HUES48 (cell line): ENCODE results near the gene SNCA.

ENCODE experiments used
- H3K27ac ChIP-seq: one replicate; pipeline ENCODE4 v1.7.0; 2013; ENCODE audit warnings: low read depth, low read length, inconsistent platforms
- H3K27me3 ChIP-seq: 2 replicates; pipeline ENCODE4 v1.6.1; 2013; ENCODE audit warnings: mild to moderate bottlenecking, low read length; ENCODE audit not compliant: control insufficient read depth, insufficient read depth
- H3K36me3 ChIP-seq: 2 replicates; pipeline ENCODE4 v1.6.1; 2013; ENCODE audit warnings: low read length; ENCODE audit not compliant: control insufficient read depth, insufficient read depth
- H3K4me1 ChIP-seq: 2 replicates; pipeline ENCODE4 v1.6.1; 2013; ENCODE audit warnings: mild to moderate bottlenecking, low read length; ENCODE audit not compliant: control insufficient read depth, insufficient read depth
- H3K4me3 ChIP-seq: 2 replicates; pipeline ENCODE4 v1.5.1; 2013; ENCODE audit warnings: mild to moderate bottlenecking, low read depth, low read length
- H3K9ac ChIP-seq: 2 replicates; pipeline ENCODE4 v1.6.1; 2013; ENCODE audit warnings: mild to moderate bottlenecking, low read depth, low read length, moderate library complexity
- H3K9me3 ChIP-seq: 2 replicates; pipeline ENCODE4 v1.6.1; 2013; ENCODE audit warnings: low read length; ENCODE audit not compliant: control insufficient read depth, insufficient read depth

SNCA gene

DNA sequence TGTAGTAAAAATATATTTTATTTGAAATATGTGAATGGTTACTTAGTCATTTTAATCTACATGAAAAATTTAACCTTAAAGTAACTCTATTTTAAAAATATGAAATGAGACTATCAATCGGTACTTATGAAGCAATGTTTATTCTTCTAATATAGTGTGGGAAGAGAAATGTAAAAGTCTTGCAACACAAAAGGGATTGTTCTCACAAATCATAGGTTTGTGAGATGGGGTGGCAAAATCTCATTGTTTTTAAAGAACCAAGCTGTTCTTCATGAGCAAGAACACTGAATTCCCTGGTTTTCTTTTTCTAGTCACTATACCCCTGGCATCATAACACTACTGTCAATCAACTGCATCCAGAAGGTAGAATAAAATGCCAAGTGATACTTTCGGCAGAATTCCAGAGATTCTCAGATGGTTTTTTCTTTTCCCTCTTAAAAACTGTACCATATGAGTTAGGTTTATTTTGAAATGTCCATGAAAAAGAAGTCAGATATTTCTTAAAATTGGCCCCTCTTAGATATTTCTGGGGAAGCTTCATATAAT lies 52.2 kb downstream of the SNCA start:
- H3K9me3 ChIP-seq, result no peaks in the 10 kb centered on the region
- no peak overlapping the region for H3K27ac ChIP-seq
- H3K4me1 ChIP-seq, result peaks cover 5% of the 10 kb centered on the region; the same call in 1 of the 2 replicates
- no peaks in the 10 kb centered on the region for H3K36me3 ChIP-seq
- H3K4me3 ChIP-seq, result no peak overlapping the region
- no peak overlapping the region for H3K9ac ChIP-seq
- no peaks in the 10 kb centered on the region for H3K27me3 ChIP-seq

DNA sequence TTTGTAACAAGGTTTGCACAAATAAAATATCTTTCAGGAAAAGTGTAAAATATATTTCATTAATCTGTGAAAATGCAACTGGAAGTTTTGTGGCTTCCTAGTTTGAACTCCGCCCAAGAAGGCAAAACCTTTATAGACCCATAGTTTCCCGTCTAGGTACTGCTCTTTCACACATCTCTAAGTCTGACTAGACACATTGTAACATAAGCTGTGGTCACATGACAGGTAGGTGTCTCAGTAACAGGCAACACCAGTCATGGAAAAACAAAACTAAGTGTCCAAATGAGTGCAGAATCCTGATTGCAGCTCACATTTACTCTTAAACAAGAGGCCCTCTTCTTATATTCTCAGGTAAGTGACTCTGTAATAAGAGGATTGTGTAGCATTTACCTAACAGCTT lies 55.6 kb downstream of the SNCA start:
- Histone ChIP-seq H3K27me3 (no peaks in the 10 kb centered on the region), H3K9me3 (0 out of 2 replicates have a peak, but pooled peaks cover 3% of the 10 kb centered on the region), H3K36me3 (no peaks in the 10 kb centered on the region), H3K27ac (no peak overlapping the region), H3K4me3 (no peak overlapping the region), H3K4me1 (peaks cover 5% of the 10 kb centered on the region; the same call in 1 of the 2 replicates), H3K9ac (no peak overlapping the region)

DNA sequence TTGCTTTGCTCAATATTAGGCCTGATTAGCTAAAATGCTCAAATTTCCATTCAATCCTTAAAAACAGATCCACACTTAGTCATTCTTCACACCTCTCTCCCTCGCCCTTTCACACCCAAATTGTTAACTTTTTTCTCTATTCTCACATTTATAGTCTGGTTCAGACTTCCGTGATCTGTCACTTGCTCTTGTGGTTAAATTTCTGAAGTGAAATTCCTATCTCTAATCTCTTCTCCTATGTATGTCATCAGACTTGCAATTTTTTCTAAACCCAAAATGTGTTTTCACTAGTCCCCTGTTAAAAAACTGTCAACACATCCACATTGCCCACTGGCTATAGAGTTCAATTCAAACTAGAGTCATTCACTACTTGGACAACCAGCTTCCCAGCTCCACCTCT lies 63.2 kb downstream of the SNCA start:
- Histone ChIP-seq H3K9ac (no peak overlapping the region), H3K4me3 (no peak overlapping the region), H3K9me3 (no peaks in the 10 kb centered on the region), H3K27me3 (no peaks in the 10 kb centered on the region), H3K36me3 (no peaks in the 10 kb centered on the region), H3K27ac (no peak overlapping the region), H3K4me1 (no peaks in the 10 kb centered on the region)

DNA sequence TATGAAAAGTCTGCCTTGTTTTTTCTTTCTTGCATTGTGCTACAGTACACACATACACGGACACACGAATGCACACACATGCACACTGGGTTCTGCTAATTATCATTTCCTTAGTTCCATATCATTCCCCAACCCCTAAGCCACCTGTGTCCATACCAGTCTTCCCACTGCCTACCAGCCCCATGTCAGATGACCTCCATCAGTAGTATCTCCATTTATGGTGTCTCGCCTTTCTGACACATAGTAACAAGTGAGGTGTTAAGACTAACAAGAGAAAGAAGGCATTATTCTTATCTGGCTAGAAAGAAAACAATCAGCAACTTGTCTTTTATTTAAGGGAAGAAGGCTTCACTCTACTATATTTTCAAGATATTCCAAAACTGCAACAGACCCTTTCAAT lies 67.1 kb downstream of the SNCA start:
- no peaks in the 10 kb centered on the region for H3K27me3 ChIP-seq
- no peak overlapping the region for H3K27ac ChIP-seq
- no peak overlapping the region for H3K9ac ChIP-seq
- H3K9me3 ChIP-seq, result no peaks in the 10 kb centered on the region
- no peaks in the 10 kb centered on the region for H3K4me1 ChIP-seq
- no peaks in the 10 kb centered on the region for H3K36me3 ChIP-seq
- no peak overlapping the region for H3K4me3 ChIP-seq

DNA sequence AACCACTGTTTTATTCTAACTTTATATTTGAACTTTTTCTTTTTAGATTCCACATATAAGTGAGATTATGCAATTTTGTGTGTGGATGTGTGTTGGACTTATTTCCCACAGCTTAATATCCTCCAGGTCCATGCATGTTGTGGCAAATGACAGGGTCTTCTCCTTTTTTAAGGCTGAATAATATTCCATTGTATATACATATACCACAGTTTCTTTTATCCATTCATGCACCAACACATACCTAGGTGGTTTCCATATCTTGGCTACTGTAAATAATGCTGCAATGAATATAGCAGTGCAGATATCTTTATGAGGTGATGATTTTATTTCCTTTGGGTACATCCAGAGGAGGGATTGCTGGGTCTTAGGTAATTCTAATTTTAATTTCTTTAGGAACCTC lies 69.0 kb downstream of the SNCA start:
- H3K27me3 ChIP-seq, result no peaks in the 10 kb centered on the region
- H3K4me1 ChIP-seq, result no peaks in the 10 kb centered on the region
- H3K36me3 ChIP-seq, result no peaks in the 10 kb centered on the region
- H3K27ac ChIP-seq, result no peak overlapping the region
- H3K4me3 ChIP-seq, result no peak overlapping the region
- no peak overlapping the region for H3K9ac ChIP-seq
- no peaks in the 10 kb centered on the region for H3K9me3 ChIP-seq

DNA sequence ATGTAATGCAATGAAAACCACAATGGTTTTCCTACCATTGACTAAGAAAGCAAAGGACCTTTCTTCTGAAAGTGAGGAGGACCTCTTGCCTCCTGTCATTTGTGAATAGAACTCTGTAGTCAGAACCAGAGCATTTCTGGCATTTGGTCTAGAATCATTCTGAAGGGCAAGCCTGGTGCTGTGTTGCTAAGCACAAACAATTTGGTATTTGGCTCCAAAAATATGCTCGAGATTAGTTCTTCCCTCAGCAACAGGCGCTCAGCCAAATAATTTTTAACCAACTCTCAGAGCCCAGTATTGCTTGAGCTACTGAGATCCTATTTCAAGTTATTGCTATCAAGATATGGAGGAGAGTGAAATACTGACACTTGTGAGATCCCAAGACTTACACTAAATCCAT lies 71.0 kb downstream of the SNCA start:
- no peak overlapping the region for H3K4me3 ChIP-seq
- no peak overlapping the region for H3K9ac ChIP-seq
- no peaks in the 10 kb centered on the region for H3K36me3 ChIP-seq
- no peaks in the 10 kb centered on the region for H3K4me1 ChIP-seq
- no peak overlapping the region for H3K27ac ChIP-seq
- no peaks in the 10 kb centered on the region for H3K27me3 ChIP-seq
- no peaks in the 10 kb centered on the region for H3K9me3 ChIP-seq

DNA sequence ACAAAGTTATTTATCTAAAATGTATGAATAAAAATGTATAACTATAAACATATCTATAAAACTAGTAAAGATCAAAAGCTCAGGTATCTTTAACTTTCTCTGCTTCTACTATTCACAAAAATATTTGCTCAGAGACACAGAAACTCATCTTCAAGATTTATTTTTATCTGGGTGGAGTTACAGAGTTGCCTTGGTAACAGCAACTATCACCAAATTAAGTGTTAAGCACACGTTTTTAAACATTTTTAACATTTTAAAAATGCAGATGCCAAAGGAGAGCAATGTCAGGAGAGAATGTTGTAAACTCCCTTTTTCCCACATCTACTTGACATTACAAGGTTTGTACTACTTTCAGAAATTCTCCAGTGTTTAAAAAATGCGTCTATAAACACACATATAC lies 71.4 kb downstream of the SNCA start:
- no peak overlapping the region for H3K9ac ChIP-seq
- H3K4me1 ChIP-seq, result no peaks in the 10 kb centered on the region
- no peaks in the 10 kb centered on the region for H3K27me3 ChIP-seq
- H3K9me3 ChIP-seq, result no peaks in the 10 kb centered on the region
- H3K27ac ChIP-seq, result no peak overlapping the region
- no peak overlapping the region for H3K4me3 ChIP-seq
- no peaks in the 10 kb centered on the region for H3K36me3 ChIP-seq

DNA sequence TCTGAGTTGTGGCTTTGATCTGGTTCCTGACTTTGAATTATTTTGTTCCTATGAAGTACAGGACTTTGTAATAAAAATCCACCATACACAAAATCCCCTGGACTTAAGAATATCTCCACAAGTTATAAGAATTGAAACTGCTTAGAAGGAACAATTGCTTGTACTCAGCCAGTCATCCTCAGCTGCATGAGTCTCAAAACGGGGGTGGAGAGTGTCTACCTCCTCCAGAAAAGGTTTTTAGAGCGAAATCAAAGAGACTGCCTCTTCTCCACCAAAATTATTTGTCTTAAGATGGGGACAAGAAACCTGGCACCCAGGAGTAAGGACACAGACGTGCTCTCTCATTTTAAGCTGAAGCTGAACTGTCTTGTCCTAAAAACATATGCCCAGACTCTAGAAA lies 74.7 kb downstream of the SNCA start:
- H3K27me3 ChIP-seq, result no peaks in the 10 kb centered on the region
- H3K4me3 ChIP-seq, result no peak overlapping the region
- H3K9me3 ChIP-seq, result no peaks in the 10 kb centered on the region
- H3K27ac ChIP-seq, result no peak overlapping the region
- no peak overlapping the region for H3K9ac ChIP-seq
- H3K36me3 ChIP-seq, result no peaks in the 10 kb centered on the region
- no peaks in the 10 kb centered on the region for H3K4me1 ChIP-seq

DNA sequence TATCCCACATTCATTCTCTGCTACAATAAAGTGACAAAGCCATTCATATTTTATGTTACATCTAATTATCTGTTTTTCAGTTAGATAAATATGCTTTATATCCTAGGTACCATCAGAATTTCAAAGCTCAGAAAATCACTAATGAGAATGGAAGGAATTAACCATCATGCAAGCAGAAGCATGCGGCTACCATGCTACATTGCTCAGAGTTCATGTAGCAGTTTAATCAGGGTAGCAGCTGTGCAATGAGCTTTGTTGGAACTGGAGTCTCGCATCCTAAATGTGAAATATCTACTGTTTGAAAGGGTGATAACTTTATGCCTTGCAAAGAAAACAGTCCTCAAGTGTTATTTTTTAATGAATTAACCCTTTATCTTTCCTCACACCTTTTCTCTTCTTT lies 77.5 kb downstream of the SNCA start:
- Histone ChIP-seq H3K36me3 (no peaks in the 10 kb centered on the region), H3K9me3 (no peaks in the 10 kb centered on the region), H3K4me1 (no peaks in the 10 kb centered on the region), H3K9ac (no peak overlapping the region), H3K4me3 (no peak overlapping the region), H3K27me3 (no peaks in the 10 kb centered on the region), H3K27ac (no peak overlapping the region)

DNA sequence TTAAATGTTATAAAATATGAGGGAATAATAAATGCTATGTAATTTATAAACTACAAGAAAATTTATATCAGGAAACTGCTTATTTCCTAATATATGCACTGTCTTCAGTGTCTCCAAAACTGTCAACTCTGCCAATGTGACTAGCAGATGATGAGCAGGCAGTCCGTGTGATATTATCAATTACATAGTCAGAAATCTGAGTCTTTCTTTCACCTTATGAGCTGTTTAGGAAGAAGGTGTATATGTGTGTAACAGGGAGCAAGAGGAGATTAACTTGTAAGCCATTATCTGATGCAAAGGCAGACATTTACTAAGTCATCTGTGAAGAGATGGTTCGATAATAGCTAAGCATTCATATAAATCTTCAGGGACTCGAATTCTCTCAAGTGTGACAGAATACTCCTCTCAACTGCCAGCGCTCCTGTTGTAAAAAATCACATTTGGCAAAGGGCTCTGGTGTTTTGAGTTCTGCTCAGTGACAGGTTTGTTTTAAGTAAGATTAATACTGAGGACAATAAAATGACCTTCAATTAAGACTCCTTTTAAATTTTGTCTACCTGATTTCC lies 79.7 kb downstream of the SNCA start:
- no peak overlapping the region for H3K4me3 ChIP-seq
- H3K9ac ChIP-seq, result no peak overlapping the region
- no peak overlapping the region for H3K27ac ChIP-seq
- H3K36me3 ChIP-seq, result no peaks in the 10 kb centered on the region
- H3K27me3 ChIP-seq, result no peaks in the 10 kb centered on the region
- H3K4me1 ChIP-seq, result peaks cover 15% of the 10 kb centered on the region; the same call in 1 of the 2 replicates
- no peaks in the 10 kb centered on the region for H3K9me3 ChIP-seq

DNA sequence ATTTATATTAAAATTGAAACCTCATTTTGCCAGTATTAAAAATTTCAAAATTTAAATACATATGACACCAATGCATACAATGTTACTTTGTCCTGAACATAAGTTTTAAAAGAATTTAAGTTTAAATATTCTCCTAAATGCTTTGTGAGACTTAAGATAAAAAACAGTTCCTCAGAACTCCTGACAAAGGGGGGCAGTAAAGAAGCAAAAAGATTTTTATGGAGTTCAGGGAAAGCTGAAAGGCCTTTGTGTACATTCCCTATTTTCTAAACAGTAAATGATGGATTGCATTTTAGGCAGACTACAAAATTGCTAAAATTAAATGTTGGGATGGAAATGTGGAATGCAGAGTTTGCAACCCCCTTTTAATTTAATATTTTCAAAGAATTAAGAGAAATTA lies 81.7 kb downstream of the SNCA start:
- Histone ChIP-seq H3K27me3 (no peaks in the 10 kb centered on the region), H3K4me3 (no peak overlapping the region), H3K36me3 (no peaks in the 10 kb centered on the region), H3K9me3 (no peaks in the 10 kb centered on the region), H3K4me1 (peaks cover 15% of the 10 kb centered on the region; the same call in 1 of the 2 replicates), H3K9ac (no peak overlapping the region), H3K27ac (no peak overlapping the region)
